RWPE2 (cell line): ENCODE data around the gene ODC1.

Experiments
- ATAC-seq: fragments of 200-7000 bp; cut with Tn5 transposase; 3 replicates; pipeline ENCODE4 v1.9.1; 2021; ENCODE audit warnings: low read depth
- DNase-seq: peaks from one replicate; pipeline ENCODE4 v3.0.0-alpha.2; 2020; ENCODE audit warnings: low spot score
- H3K27ac ChIP-seq: fragments of 450-650 bp; 2 replicates; pipeline ENCODE4 v1.5.1; 2017; ENCODE audit warnings: mild to moderate bottlenecking; ENCODE audit not compliant: poor library complexity, severe bottlenecking
- H3K27me3 ChIP-seq: fragments of 250-450 bp; sonication (Bioruptor Pico); 2 replicates; pipeline ENCODE4 v1.5.1; 2021; ENCODE audit warnings: mild to moderate bottlenecking, moderate library complexity; ENCODE audit not compliant: insufficient read depth, poor library complexity, severe bottlenecking
- H3K36me3 ChIP-seq: fragments of 250-450 bp; sonication (Bioruptor Pico); 2 replicates; pipeline ENCODE4 v1.5.1; 2020; ENCODE audit warnings: low read depth, mild to moderate bottlenecking, moderate library complexity
- H3K4me1 ChIP-seq: fragments of 250-450 bp; sonication (Bioruptor Pico); 2 replicates; pipeline ENCODE4 v1.5.1; 2021; ENCODE audit warnings: mild to moderate bottlenecking, moderate library complexity; ENCODE audit not compliant: insufficient read depth, poor library complexity, severe bottlenecking
- H3K4me3 ChIP-seq: fragments of 250-450 bp; sonication (Bioruptor Pico); 2 replicates; pipeline ENCODE4 v1.5.1; 2021; ENCODE audit warnings: mild to moderate bottlenecking, moderate library complexity; ENCODE audit not compliant: severe bottlenecking
- H3K9me3 ChIP-seq: fragments of 250-450 bp; sonication (Bioruptor Pico); 2 replicates; pipeline ENCODE4 v1.5.1; 2021; ENCODE audit warnings: mild to moderate bottlenecking, moderate library complexity; ENCODE audit not compliant: severe bottlenecking
- CTCF ChIP-seq: fragments of 450-650 bp; IDR thresholded peaks from one replicate; pipeline ENCODE4 v1.5.1; 2017; ENCODE audit warnings: mild to moderate bottlenecking, moderate library complexity; ENCODE audit not compliant: poor library complexity, severe bottlenecking

The ODC1 gene

GRCh38 chr2:10478916-10479315, 30.8 kb upstream of the ODC1 start:
- Histone ChIP-seq H3K27ac (no peak overlapping the region), H3K4me3 (no peak overlapping the region), H3K9me3 (no peaks in the 10 kb centered on the region), H3K36me3 (no peaks in the 10 kb centered on the region), H3K27me3 (no peaks in the 10 kb centered on the region), H3K4me1 (no peaks in the 10 kb centered on the region)
- ATAC-seq, result no peak
- no peak for TF ChIP-seq CTCF
- DNase-seq, result no peak

GRCh38 chr2:10478298-10478625, 30.1 kb upstream of the ODC1 start:
- Histone ChIP-seq H3K4me3 (no peak overlapping the region), H3K36me3 (no peaks in the 10 kb centered on the region), H3K27ac (no peak overlapping the region), H3K27me3 (no peaks in the 10 kb centered on the region), H3K9me3 (no peaks in the 10 kb centered on the region), H3K4me1 (no peaks in the 10 kb centered on the region)
- no peak for TF ChIP-seq CTCF
- ATAC-seq (no peak), DNase-seq (no peak)

GRCh38 chr2:10477443-10478297, 29.5 kb upstream of the ODC1 start:
- no peak for DNase-seq
- no peak overlapping the region for H3K27ac ChIP-seq
- no peak overlapping the region for H3K4me3 ChIP-seq
- H3K9me3 ChIP-seq, result no peaks in the 10 kb centered on the region
- H3K27me3 ChIP-seq, result no peaks in the 10 kb centered on the region
- H3K36me3 ChIP-seq, result no peaks in the 10 kb centered on the region
- no peak for ATAC-seq
- no peak for TF ChIP-seq CTCF
- H3K4me1 ChIP-seq, result no peaks in the 10 kb centered on the region

- DNase-seq (no peak), ATAC-seq (no peak)
- no peaks in the 10 kb centered on the region for H3K4me1 ChIP-seq
- no peaks in the 10 kb centered on the region for H3K36me3 ChIP-seq
- TF ChIP-seq CTCF, result no peak
- no peak overlapping the region for H3K27ac ChIP-seq
- no peak overlapping the region for H3K4me3 ChIP-seq
- no peaks in the 10 kb centered on the region for H3K9me3 ChIP-seq
- H3K27me3 ChIP-seq, result no peaks in the 10 kb centered on the region
Observed at GRCh38 chr2:10476723-10477442, 28.8 kb upstream of the ODC1 start.
